ENCODE data around the gene SHROOM3.

SHROOM3 gene

DNA sequence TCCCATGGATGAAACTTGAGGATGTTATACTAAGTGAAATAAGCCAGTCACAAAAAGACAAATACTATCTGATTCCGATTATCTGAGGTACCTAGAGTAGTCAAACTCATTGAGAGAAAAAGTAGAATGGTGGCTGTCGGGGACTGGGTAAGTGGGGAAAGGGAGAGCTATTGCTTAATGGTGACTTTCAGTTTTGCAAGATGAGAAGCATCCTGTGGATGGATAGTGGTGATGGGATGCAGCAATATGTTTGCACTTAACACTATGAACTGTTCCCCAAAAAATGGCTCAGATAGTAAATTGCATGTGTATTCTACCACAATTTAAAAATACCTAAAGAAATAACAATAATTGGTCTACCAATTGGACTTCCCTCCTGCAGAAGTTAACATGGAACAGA lies 181.5 kb downstream of the SHROOM3 start:
- no peak overlapping the region for H3K4me3 ChIP-seq (ENCODE audit: low read depth in 1 of 2, low read length in 2 of 2)
- H3K9ac ChIP-seq (ENCODE audit: low read depth in 1 of 2, low read length in 2 of 2) = no peak overlapping the region
- H3K27ac ChIP-seq (ENCODE audit: low read depth, low read length) = no peak overlapping the region
- H3K9me3 ChIP-seq (ENCODE audit: control insufficient read depth in 1 of 2, low read length in 2 of 2) = no peaks in the 10 kb centered on the region
- no peaks in the 10 kb centered on the region for H3K27me3 ChIP-seq (ENCODE audit: control insufficient read depth in 1 of 2, insufficient read depth in 2 of 2, low read length in 2 of 2)
- H3K36me3 ChIP-seq (ENCODE audit: control insufficient read depth in 1 of 2, insufficient read depth in 2 of 2, low read length in 2 of 2) = no peaks in the 10 kb centered on the region
- peaks cover 11 to 30% of the 10 kb centered on the region in 2 donors for H3K4me1 ChIP-seq (ENCODE audit: control insufficient read depth in 1 of 2, insufficient read depth in 2 of 2, low read length in 2 of 2)

DNA sequence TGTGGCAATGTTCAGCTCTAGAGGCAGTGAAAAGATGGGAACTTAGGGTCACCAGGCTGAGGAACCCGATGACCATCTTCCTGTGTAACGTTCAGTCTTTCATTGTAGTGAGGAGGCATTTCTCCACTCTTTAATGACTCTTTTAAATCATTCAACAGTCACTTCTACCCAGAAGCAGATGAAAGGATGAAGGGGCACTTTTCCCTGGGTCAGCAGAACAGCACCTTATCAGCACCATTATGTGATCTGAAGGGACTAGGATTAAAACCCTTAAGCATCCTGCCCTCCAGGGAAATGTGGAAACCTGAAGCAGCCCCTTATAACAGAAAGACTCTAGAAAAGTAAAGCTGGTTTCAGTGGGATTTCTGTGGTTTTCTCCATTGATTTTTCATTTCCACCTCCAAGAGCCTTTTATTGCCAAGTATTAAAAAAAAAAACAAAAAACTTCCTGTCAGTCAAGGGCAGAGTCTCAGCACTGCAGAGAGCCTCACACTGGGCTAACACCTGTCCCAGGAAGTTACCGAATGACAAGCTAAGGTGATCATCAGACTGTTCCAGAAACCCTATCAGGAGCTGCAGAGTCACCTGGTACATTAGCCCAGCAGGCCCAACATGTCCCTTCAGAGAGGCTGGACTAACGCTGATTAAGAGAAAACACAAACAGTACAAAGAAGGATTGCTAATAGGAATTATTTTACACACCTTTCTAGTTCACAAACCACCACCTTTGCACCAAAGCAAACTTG lies 185.9 kb downstream of the SHROOM3 start:
- Histone ChIP-seq H3K27me3 (ENCODE audit: control insufficient read depth in 1 of 2, insufficient read depth in 2 of 2, low read length in 2 of 2) (no peaks in the 10 kb centered on the region), H3K9me3 (ENCODE audit: control insufficient read depth in 1 of 2, low read length in 2 of 2) (no peaks in the 10 kb centered on the region), H3K4me1 (ENCODE audit: control insufficient read depth in 1 of 2, insufficient read depth in 2 of 2, low read length in 2 of 2) (peaks cover 14 to 18% of the 10 kb centered on the region in 2 donors), H3K27ac (ENCODE audit: low read depth, low read length) (peak overlapping the region; percentile 10), H3K4me3 (ENCODE audit: low read depth in 1 of 2, low read length in 2 of 2) (no peak overlapping the region), H3K9ac (ENCODE audit: low read depth in 1 of 2, low read length in 2 of 2) (peak overlapping the region in 1 of 2 donors; percentile 28), H3K36me3 (ENCODE audit: control insufficient read depth in 1 of 2, insufficient read depth in 2 of 2, low read length in 2 of 2) (no peaks in the 10 kb centered on the region)

DNA sequence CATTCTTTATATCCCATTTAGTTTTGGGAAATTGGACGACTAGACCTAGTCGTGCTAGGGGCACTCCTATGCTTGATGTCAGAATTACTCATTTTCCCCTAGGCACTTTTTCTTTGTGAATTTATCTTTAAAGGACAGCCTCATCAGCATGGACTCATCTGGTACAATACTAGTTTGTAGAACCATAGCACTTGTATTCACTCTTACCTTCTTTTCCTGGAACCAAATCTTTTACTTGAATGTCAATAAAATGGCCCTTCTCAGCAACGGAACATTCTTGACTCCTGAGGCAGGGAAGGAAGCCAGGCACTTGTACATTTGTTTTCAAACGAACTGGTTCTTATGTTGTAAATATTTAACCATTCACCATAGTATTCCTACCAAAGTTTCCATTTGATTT lies 187.1 kb downstream of the SHROOM3 start:
- Histone ChIP-seq H3K9me3 (ENCODE audit: control insufficient read depth in 1 of 2, low read length in 2 of 2) (no peaks in the 10 kb centered on the region), H3K27me3 (ENCODE audit: control insufficient read depth in 1 of 2, insufficient read depth in 2 of 2, low read length in 2 of 2) (no peaks in the 10 kb centered on the region), H3K9ac (ENCODE audit: low read depth in 1 of 2, low read length in 2 of 2) (no peak overlapping the region), H3K27ac (ENCODE audit: low read depth, low read length) (no peak overlapping the region), H3K4me3 (ENCODE audit: low read depth in 1 of 2, low read length in 2 of 2) (no peak overlapping the region), H3K36me3 (ENCODE audit: control insufficient read depth in 1 of 2, insufficient read depth in 2 of 2, low read length in 2 of 2) (no peaks in the 10 kb centered on the region), H3K4me1 (ENCODE audit: control insufficient read depth in 1 of 2, insufficient read depth in 2 of 2, low read length in 2 of 2) (peaks cover 14 to 18% of the 10 kb centered on the region in 2 donors)

DNA sequence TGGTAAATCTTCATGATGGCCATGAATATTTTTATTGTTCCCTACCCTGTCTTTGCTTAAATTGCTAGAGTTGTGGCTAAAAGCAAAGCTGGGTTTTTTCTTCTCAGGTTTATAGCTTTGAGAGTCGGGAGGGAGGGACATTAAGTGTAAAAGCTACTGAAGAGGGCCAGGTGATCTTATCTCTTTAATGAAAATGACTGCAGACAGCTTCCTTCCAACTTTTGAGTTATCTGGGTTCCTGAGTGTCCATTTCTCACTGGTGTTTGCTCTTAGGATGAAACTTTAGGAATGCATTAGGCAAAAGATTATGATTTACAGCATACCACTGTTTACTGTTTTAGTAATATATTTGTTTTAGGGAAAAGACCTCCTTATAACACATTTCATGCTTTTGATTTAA lies 187.7 kb downstream of the SHROOM3 start:
- peak overlapping the region; percentile 3 for H3K27ac ChIP-seq (ENCODE audit: low read depth, low read length)
- H3K9me3 ChIP-seq (ENCODE audit: control insufficient read depth in 1 of 2, low read length in 2 of 2) = no peaks in the 10 kb centered on the region
- no peak overlapping the region for H3K4me3 ChIP-seq (ENCODE audit: low read depth in 1 of 2, low read length in 2 of 2)
- H3K4me1 ChIP-seq (ENCODE audit: control insufficient read depth in 1 of 2, insufficient read depth in 2 of 2, low read length in 2 of 2) = peaks cover 14 to 18% of the 10 kb centered on the region in 2 donors
- H3K36me3 ChIP-seq (ENCODE audit: control insufficient read depth in 1 of 2, insufficient read depth in 2 of 2, low read length in 2 of 2) = no peaks in the 10 kb centered on the region
- no peak overlapping the region for H3K9ac ChIP-seq (ENCODE audit: low read depth in 1 of 2, low read length in 2 of 2)
- H3K27me3 ChIP-seq (ENCODE audit: control insufficient read depth in 1 of 2, insufficient read depth in 2 of 2, low read length in 2 of 2) = no peaks in the 10 kb centered on the region

DNA sequence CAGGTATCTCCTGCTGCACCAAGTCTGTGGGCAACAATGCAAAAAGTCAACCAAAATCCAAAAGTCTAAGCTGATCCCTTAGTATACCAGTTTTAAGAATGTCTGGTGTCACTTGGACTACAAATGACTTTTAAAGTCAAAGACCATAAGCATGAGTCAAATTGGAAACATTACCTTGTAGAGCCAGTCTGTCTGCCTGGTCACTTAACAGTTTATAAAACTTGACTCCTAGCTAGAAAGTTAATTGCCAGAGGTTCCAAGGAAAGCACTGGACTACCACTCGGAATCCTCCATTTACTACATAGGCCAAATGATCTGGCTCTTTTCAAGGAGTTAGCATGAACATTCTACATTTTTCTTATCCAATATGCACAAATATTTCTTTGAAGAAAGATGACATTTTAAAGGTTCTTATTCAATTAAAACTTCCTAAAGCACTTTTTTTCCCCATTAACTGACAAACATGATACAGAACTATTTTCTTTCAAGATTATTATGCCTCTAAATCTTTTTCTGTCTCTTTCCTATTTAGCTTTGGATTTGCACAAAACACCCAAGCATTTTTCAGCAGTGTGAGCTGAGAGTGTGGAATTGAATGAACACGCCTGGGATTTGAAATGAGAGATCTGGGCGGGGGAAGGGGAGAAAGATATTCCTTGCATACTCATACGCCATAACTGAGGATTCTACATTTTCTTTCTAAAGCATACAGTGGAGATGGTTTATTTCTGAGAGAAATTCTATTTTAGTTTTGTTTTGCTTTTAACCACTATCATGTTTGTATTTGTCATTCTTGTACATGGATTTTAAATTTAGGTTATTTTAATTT lies 188.4 kb downstream of the SHROOM3 start:
- no peaks in the 10 kb centered on the region for H3K27me3 ChIP-seq (ENCODE audit: control insufficient read depth in 1 of 2, insufficient read depth in 2 of 2, low read length in 2 of 2)
- no peak overlapping the region for H3K4me3 ChIP-seq (ENCODE audit: low read depth in 1 of 2, low read length in 2 of 2)
- no peak overlapping the region for H3K9ac ChIP-seq (ENCODE audit: low read depth in 1 of 2, low read length in 2 of 2)
- H3K36me3 ChIP-seq (ENCODE audit: control insufficient read depth in 1 of 2, insufficient read depth in 2 of 2, low read length in 2 of 2) = no peaks in the 10 kb centered on the region
- peaks cover 14 to 18% of the 10 kb centered on the region in 2 donors for H3K4me1 ChIP-seq (ENCODE audit: control insufficient read depth in 1 of 2, insufficient read depth in 2 of 2, low read length in 2 of 2)
- H3K9me3 ChIP-seq (ENCODE audit: control insufficient read depth in 1 of 2, low read length in 2 of 2) = no peaks in the 10 kb centered on the region
- H3K27ac ChIP-seq (ENCODE audit: low read depth, low read length) = no peak overlapping the region

DNA sequence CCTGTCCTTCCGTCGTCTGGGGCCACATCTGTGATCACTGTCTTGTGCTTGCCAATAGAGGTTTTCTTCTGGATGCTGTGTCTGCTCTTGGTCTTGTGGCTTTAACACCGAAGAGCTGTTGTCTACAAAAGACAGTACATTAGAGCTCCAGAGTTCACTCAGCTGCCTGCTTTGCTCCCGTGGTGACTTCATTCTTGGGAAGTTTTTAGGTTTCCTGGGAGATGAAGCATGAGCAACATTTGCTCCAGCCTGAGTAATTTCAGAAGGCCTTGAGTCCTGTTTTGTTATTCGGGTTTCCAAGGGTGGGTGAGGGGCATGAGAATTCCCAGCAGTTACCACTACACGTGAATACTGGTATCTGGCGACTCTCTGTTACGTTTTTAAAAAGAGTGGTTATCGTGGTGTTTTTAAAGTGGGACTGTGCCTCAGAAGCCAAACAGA lies 189.2 kb downstream of the SHROOM3 start:
- H3K27ac ChIP-seq (ENCODE audit: low read depth, low read length) = peak overlapping the region; percentile 17
- no peak overlapping the region for H3K4me3 ChIP-seq (ENCODE audit: low read depth in 1 of 2, low read length in 2 of 2)
- peaks cover 1 to 3% of the 10 kb centered on the region in 2 donors for H3K36me3 ChIP-seq (ENCODE audit: control insufficient read depth in 1 of 2, insufficient read depth in 2 of 2, low read length in 2 of 2)
- no peak overlapping the region for H3K9ac ChIP-seq (ENCODE audit: low read depth in 1 of 2, low read length in 2 of 2)
- no peaks in the 10 kb centered on the region for H3K9me3 ChIP-seq (ENCODE audit: control insufficient read depth in 1 of 2, low read length in 2 of 2)
- H3K27me3 ChIP-seq (ENCODE audit: control insufficient read depth in 1 of 2, insufficient read depth in 2 of 2, low read length in 2 of 2) = no peaks in the 10 kb centered on the region
- peaks cover 14 to 18% of the 10 kb centered on the region in 2 donors for H3K4me1 ChIP-seq (ENCODE audit: control insufficient read depth in 1 of 2, insufficient read depth in 2 of 2, low read length in 2 of 2)

DNA sequence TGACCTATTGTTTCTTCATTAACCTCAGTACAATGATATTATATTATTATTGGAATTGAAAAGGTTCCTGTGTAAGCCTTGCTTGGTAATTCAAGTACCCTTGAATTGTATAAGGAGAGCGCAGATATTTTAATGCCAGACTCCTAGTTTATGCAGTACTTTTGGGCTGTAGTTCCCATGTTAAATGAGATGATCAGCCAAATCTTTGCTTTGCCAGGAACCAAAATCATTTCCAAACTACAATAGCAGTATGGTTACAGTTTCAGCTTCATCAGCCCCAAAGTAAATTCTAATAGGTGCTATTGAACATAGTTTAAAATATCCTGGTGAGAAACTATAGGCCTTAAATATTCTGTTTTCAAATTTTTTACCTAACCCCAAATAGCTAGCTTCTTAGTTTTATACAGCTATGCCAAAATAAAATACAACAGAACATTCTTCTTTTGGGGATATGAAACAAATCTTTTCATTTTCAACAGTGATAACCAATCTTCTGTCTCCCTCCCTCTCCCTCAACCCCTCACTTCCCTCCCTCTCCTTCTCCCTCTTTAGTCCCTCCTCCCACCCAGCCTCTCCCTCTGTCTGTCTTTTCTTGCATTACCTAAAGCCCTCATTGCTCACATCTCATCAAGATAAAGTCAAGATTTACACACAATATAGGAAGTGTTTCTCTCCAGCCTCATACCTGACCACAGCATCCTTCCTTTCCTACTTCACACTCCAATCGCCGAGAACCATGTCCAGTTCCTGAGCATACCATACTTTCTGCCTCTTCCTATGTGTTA lies 190.1 kb downstream of the SHROOM3 start:
- peaks cover 14 to 18% of the 10 kb centered on the region in 2 donors for H3K4me1 ChIP-seq (ENCODE audit: control insufficient read depth in 1 of 2, insufficient read depth in 2 of 2, low read length in 2 of 2)

DNA sequence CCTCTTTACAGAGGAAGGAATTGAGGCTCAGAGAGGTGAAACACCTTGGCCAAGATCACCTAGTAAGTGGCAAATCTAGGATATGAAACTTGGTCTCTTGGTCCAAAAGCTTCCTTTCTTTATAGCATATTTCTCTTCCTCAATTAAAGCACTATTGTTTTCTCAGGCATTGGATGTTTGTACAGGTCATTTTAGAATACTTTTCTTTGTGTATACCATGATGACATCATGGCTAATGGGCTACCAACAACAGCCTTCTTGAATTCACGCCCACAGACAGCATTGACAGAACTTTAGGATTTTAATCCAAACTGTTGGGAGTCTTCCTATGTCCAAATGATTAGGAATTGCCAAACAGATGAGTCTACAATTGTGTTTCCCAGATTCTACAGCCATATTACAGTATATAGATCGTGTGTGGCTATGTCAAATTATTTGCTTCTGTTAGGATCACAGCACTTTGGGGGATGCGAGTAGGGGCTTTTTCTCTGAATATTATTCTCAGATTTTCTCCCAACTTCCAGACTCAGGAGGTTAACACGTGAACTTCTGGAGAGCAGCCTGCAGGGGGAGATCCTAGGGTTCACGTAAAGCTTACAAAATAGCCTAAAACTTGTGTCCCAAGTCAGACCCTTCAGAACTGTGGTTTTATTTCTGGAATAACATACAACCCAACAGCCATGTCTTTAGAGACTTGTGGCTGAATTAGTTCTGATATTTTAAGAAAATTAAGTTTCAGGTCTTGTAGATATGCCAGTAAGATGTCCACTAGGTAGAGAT lies 191.8 kb downstream of the SHROOM3 start:
- Histone ChIP-seq H3K9ac (ENCODE audit: low read depth in 1 of 2, low read length in 2 of 2) (no peak overlapping the region), H3K36me3 (ENCODE audit: control insufficient read depth in 1 of 2, insufficient read depth in 2 of 2, low read length in 2 of 2) (peaks cover 3 to 7% of the 10 kb centered on the region in 2 donors), H3K4me3 (ENCODE audit: low read depth in 1 of 2, low read length in 2 of 2) (no peak overlapping the region), H3K4me1 (ENCODE audit: control insufficient read depth in 1 of 2, insufficient read depth in 2 of 2, low read length in 2 of 2) (peaks cover 6 to 7% of the 10 kb centered on the region in 2 donors), H3K27me3 (ENCODE audit: control insufficient read depth in 1 of 2, insufficient read depth in 2 of 2, low read length in 2 of 2) (no peaks in the 10 kb centered on the region), H3K27ac (ENCODE audit: low read depth, low read length) (no peak overlapping the region), H3K9me3 (ENCODE audit: control insufficient read depth in 1 of 2, low read length in 2 of 2) (no peaks in the 10 kb centered on the region)

More for the DNA sequence above, 190.1 kb downstream of the SHROOM3 start:
- Histone ChIP-seq H3K36me3 (ENCODE audit: control insufficient read depth in 1 of 2, insufficient read depth in 2 of 2, low read length in 2 of 2) (peaks cover 3 to 7% of the 10 kb centered on the region in 2 donors), H3K27me3 (ENCODE audit: control insufficient read depth in 1 of 2, insufficient read depth in 2 of 2, low read length in 2 of 2) (no peaks in the 10 kb centered on the region), H3K27ac (ENCODE audit: low read depth, low read length) (no peak overlapping the region), H3K9ac (ENCODE audit: low read depth in 1 of 2, low read length in 2 of 2) (no peak overlapping the region), H3K4me3 (ENCODE audit: low read depth in 1 of 2, low read length in 2 of 2) (no peak overlapping the region), H3K9me3 (ENCODE audit: control insufficient read depth in 1 of 2, low read length in 2 of 2) (no peaks in the 10 kb centered on the region)

DNA sequence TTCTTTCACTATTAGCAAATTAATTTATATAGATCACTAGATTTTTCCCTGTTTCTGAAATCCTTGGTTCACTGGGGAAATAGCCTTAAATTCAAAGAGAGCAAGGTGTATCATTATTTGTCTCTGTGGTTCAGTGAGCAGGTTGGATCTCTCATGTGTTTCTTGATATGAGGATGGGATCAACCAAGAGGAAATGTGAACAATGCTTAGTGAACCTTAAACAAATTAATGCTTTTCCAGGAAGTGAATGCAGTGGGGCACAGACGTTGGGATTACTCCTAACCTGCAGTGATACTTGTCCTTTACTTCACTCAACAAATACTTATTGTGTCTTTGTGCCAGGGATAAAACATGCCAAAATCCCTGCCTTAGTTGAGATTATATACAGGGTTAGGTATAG lies 193.2 kb downstream of the SHROOM3 start:
- Histone ChIP-seq H3K4me3 (ENCODE audit: low read depth in 1 of 2, low read length in 2 of 2) (no peak overlapping the region), H3K9ac (ENCODE audit: low read depth in 1 of 2, low read length in 2 of 2) (no peak overlapping the region), H3K36me3 (ENCODE audit: control insufficient read depth in 1 of 2, insufficient read depth in 2 of 2, low read length in 2 of 2) (peaks cover 3 to 7% of the 10 kb centered on the region in 2 donors), H3K4me1 (ENCODE audit: control insufficient read depth in 1 of 2, insufficient read depth in 2 of 2, low read length in 2 of 2) (peaks cover 0 to 2% of the 10 kb centered on the region in 2 donors), H3K9me3 (ENCODE audit: control insufficient read depth in 1 of 2, low read length in 2 of 2) (no peaks in the 10 kb centered on the region), H3K27me3 (ENCODE audit: control insufficient read depth in 1 of 2, insufficient read depth in 2 of 2, low read length in 2 of 2) (no peaks in the 10 kb centered on the region), H3K27ac (ENCODE audit: low read depth, low read length) (no peak overlapping the region)

Data from duodenal mucosa (tissue), 2 donors.